HepG2 (cell line): ENCODE data around the gene TMX2. TPM values are rescaled to one million over a fixed set of nuclear protein-coding genes. Genes with fewer than 3 reads are reported as not detected.

Source experiments
- HNF4A ChIP-seq: sonication (generic); formaldehyde crosslinking; IDR thresholded peaks from 2 replicates; pipeline ENCODE4 v1.4.0; 2020; ENCODE audit warnings: missing genetic modification reagents
- KLF15 ChIP-seq: sonication (generic); formaldehyde crosslinking; IDR thresholded peaks from 2 replicates; pipeline ENCODE4 v1.8.1; 2023; ENCODE audit warnings: borderline replicate concordance, mild to moderate bottlenecking, inconsistent platforms, missing genetic modification reagents, mixed read lengths
- NFE2 ChIP-seq: sonication (generic); formaldehyde crosslinking; IDR thresholded peaks from 2 replicates; pipeline ENCODE4 v1.4.0; 2020; ENCODE audit warnings: missing genetic modification reagents
- ZNF296 ChIP-seq: sonication (generic); formaldehyde crosslinking; conservative IDR thresholded peaks from 2 replicates; pipeline ENCODE4 v1.5.0; 2020; ENCODE audit warnings: mild to moderate bottlenecking, missing genetic modification reagents
- polyA plus RNA-seq, 8 experiments: library from polyadenylated mRNA; depleted of rRNA in 3 of 8; stranded (reverse) in 7 of 8; unstranded in 1 of 8; fragments of >200 nt; fragmentation: Illumina TruSeq in 4 of 8; extraction: Trizol in 4 of 8; gene quantifications; 2 replicates each; pipeline versions ENCODE4 v1.2.1 to v1.2.3, GENCODE V29; 2011 to 2016; ENCODE audit warnings: low read depth in 4 of 8, missing spikeins in 1 of 8, mixed read lengths in 1 of 8; ENCODE audit not compliant: insufficient read depth in 1 of 8
- total RNA-seq, 5 experiments: library from RNA; depleted of rRNA; stranded (reverse); fragments of >200 nt; fragmentation: Illumina TruSeq; extraction: Trizol; gene quantifications; 2 replicates each; pipeline ENCODE4 v1.2.3, GENCODE V29; 2016; ENCODE audit warnings: low read depth in 1 of 5
- TF ChIP-seq, protein P1 (sequence below): sonication (generic); formaldehyde crosslinking; IDR thresholded peaks from 2 replicates; pipeline ENCODE4 v1.5.1; 2020; ENCODE audit warnings: missing genetic modification reagents, mild to moderate bottlenecking, borderline replicate concordance
- TF ChIP-seq, protein P2 (sequence below): sonication (generic); formaldehyde crosslinking; IDR thresholded peaks from 2 replicates; pipeline ENCODE4 v1.4.0; 2020; ENCODE audit warnings: mild to moderate bottlenecking, missing genetic modification reagents

The TMX2 gene
- total and polyA plus RNA-seq, 2 of the 13 experiments (the other 11 are each of a cell fraction or from before 2014, with no cell fraction given) = 84.5 to 129 TPM

DNA sequence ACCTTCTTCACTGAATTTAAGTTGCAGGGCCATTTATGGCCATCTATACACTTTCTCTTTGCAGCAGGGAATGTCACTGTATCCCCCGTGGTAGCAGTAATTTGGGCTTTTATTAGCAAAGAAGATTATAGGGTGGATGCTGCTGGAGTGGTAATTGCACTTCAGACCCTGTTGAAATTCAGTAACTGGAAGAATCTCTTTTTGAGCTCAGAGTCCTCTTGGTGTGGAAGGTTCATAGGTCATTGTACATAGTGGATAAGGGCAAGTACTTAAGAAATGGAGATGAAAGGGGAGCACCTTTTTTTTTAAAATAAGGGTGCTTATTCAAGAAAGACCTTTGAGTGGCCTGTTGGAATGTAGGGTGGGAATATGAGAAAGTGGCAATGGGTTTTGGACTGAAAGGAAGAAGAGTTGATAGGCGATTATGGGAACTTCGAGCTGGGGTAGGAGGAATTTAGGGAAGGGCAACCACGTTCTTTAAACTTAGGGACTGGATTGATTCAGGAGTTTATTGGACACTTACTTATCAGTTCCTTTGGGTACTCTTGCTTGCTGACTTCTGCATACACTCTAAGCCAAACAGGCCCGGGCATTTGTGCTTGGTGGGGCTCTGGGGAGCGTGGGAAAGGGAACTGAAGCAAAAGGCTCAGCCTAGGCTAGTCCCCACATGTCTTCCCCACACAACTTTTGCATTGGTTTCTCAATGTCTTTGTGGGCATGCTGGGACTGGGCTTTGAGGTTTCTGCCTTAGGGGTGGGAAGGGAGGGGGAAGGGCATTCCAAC lies 75.7 kb downstream of the TMX2 start (continued):
- TF ChIP-seq, protein P1, sequence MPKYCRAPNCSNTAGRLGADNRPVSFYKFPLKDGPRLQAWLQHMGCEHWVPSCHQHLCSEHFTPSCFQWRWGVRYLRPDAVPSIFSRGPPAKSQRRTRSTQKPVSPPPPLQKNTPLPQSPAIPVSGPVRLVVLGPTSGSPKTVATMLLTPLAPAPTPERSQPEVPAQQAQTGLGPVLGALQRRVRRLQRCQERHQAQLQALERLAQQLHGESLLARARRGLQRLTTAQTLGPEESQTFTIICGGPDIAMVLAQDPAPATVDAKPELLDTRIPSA (CRISPR knock-in tag) = no peak
- no peak for TF ChIP-seq NFE2 (CRISPR knock-in tag)
- no peak for TF ChIP-seq ZNF296 (CRISPR knock-in tag)
- TF ChIP-seq, protein P2, sequence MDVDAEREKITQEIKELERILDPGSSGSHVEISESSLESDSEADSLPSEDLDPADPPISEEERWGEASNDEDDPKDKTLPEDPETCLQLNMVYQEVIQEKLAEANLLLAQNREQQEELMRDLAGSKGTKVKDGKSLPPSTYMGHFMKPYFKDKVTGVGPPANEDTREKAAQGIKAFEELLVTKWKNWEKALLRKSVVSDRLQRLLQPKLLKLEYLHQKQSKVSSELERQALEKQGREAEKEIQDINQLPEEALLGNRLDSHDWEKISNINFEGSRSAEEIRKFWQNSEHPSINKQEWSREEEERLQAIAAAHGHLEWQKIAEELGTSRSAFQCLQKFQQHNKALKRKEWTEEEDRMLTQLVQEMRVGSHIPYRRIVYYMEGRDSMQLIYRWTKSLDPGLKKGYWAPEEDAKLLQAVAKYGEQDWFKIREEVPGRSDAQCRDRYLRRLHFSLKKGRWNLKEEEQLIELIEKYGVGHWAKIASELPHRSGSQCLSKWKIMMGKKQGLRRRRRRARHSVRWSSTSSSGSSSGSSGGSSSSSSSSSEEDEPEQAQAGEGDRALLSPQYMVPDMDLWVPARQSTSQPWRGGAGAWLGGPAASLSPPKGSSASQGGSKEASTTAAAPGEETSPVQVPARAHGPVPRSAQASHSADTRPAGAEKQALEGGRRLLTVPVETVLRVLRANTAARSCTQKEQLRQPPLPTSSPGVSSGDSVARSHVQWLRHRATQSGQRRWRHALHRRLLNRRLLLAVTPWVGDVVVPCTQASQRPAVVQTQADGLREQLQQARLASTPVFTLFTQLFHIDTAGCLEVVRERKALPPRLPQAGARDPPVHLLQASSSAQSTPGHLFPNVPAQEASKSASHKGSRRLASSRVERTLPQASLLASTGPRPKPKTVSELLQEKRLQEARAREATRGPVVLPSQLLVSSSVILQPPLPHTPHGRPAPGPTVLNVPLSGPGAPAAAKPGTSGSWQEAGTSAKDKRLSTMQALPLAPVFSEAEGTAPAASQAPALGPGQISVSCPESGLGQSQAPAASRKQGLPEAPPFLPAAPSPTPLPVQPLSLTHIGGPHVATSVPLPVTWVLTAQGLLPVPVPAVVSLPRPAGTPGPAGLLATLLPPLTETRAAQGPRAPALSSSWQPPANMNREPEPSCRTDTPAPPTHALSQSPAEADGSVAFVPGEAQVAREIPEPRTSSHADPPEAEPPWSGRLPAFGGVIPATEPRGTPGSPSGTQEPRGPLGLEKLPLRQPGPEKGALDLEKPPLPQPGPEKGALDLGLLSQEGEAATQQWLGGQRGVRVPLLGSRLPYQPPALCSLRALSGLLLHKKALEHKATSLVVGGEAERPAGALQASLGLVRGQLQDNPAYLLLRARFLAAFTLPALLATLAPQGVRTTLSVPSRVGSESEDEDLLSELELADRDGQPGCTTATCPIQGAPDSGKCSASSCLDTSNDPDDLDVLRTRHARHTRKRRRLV = no peak
- TF ChIP-seq HNF4A (CRISPR knock-in tag) = peak; percentile 91
- no peak for TF ChIP-seq KLF15 (CRISPR knock-in tag)
